ENCODE data around the gene RNF145. TPM values are rescaled to one million over a fixed set of nuclear protein-coding genes. Genes with fewer than 3 reads are reported as not detected.
A peak's percentile ranks its signal among the peaks of the same experiment; 100 is the strongest.

RNF145 gene
- total RNA-seq: 100 to 1,000 TPM; 130 to 376 (median 232) TPM

- WGBS, 2 donors: 2 to 3% methylated on average over 11 to 18 of the region's 65 CpGs
- Histone ChIP-seq H3K9me3 (no peaks in the 10 kb centered on the region), H3K4me3 (peak within 1 kb of the TSS; percentile 86 to 95 (median 92)), H3K4me1 (peaks cover 8 to 45% (median 34%) of the 10 kb centered on the region in 4 donors), H3K27ac (peak within 1 kb of the TSS; percentile 95 to 99 (median 98)), H3K36me3 (no peaks in the 10 kb centered on the region), H3K27me3 (no peaks in the 10 kb centered on the region)
- DNase-seq: peak; percentile 92 to 97
- ATAC-seq (ENCODE audit: low FRiP score in 2 of 2): peak; percentile 90
- peak in 3 of 4 donors; percentile 31 to 87 (median 48) for TF ChIP-seq POLR2A (IDR thresholded peaks at IDR 0.05)
- TF ChIP-seq EP300 (IDR thresholded peaks at IDR 0.05): peak in 1 of 4 donors; percentile 52
- peak in 1 of 2 donors; percentile 75 for TF ChIP-seq POLR2AphosphoS5 (IDR thresholded peaks at IDR 0.05)
- peak in 2 of 6 experiments; percentile 6 to 9 for TF ChIP-seq CTCF (IDR thresholded peaks at IDR 0.05)
Measured at GRCh38 chr5:159209438-159210209, at the start of gene RNF145. RNF145 (minus strand) TSS chr5:159209553; CDS start chr5:159203617, 5,936 bp downstream.

- 93 to 98% methylated on average over 2 of the region's 2 CpGs for WGBS, 2 donors
- Histone ChIP-seq H3K4me3 (no peak overlapping the region), H3K36me3 (no peaks in the 10 kb centered on the region), H3K4me1 (peaks cover 0 to 6% (median 6%) of the 10 kb centered on the region in 4 donors), H3K9me3 (no peaks in the 10 kb centered on the region), H3K27me3 (no peaks in the 10 kb centered on the region), H3K27ac (no peak overlapping the region)
- DNase-seq: no peak
- no peak for ATAC-seq (ENCODE audit: low FRiP score in 2 of 2)
- TF ChIP-seq EP300 (IDR thresholded peaks at IDR 0.05) (no peak), POLR2A (IDR thresholded peaks at IDR 0.05) (no peak), CTCF (IDR thresholded peaks at IDR 0.05) (no peak), POLR2AphosphoS5 (IDR thresholded peaks at IDR 0.05) (no peak)
Measured at GRCh38 chr5:159258361-159258760, 49.0 kb upstream of the RNF145 start.

- Histone ChIP-seq H3K4me3 (no peak overlapping the region), H3K36me3 (no peaks in the 10 kb centered on the region), H3K27ac (no peak overlapping the region), H3K9me3 (no peaks in the 10 kb centered on the region), H3K27me3 (no peaks in the 10 kb centered on the region), H3K4me1 (peaks cover 0 to 6% (median 6%) of the 10 kb centered on the region in 4 donors)
- ATAC-seq (ENCODE audit: low FRiP score in 2 of 2) (no peak), DNase-seq (no peak)
- TF ChIP-seq POLR2A (IDR thresholded peaks at IDR 0.05): no peak
- TF ChIP-seq EP300 (IDR thresholded peaks at IDR 0.05): no peak
- no peak for TF ChIP-seq CTCF (IDR thresholded peaks at IDR 0.05)
- no peak for TF ChIP-seq POLR2AphosphoS5 (IDR thresholded peaks at IDR 0.05)
- WGBS, 2 donors: 79 to 88% methylated on average over 6 of the region's 6 CpGs
Measured at GRCh38 chr5:159257629-159258283, 48.4 kb upstream of the RNF145 start.

GRCh38 chr5:159257007-159257406, 47.7 kb upstream of the RNF145 start:
- TF ChIP-seq POLR2A (IDR thresholded peaks at IDR 0.05) (no peak), CTCF (IDR thresholded peaks at IDR 0.05) (no peak), EP300 (IDR thresholded peaks at IDR 0.05) (no peak), POLR2AphosphoS5 (IDR thresholded peaks at IDR 0.05) (no peak)
- Histone ChIP-seq H3K27me3 (no peaks in the 10 kb centered on the region), H3K9me3 (no peaks in the 10 kb centered on the region), H3K4me3 (no peak overlapping the region), H3K4me1 (peaks cover 0 to 2% (median under 1%) of the 10 kb centered on the region in 4 donors), H3K36me3 (no peaks in the 10 kb centered on the region), H3K27ac (no peak overlapping the region)
- DNase-seq: no peak
- no peak for ATAC-seq (ENCODE audit: low FRiP score in 2 of 2)
